Neural progenitor cell (in vitro differentiated cells): Measurements from ENCODE around the gene SEC14L3.

Source experiments
- CTCF ChIP-seq: fragments of 200-600 bp; sonication (generic); IDR thresholded peaks from 2 replicates; pipeline ENCODE4 v1.5.1; 2017; ENCODE audit warnings: antibody characterized with exemption, mild to moderate bottlenecking
- EZH2 ChIP-seq: fragments of 200-600 bp; sonication (generic); IDR thresholded peaks from 2 replicates; pipeline ENCODE4 v1.6.1; 2017; ENCODE audit warnings: antibody characterized with exemption, mild to moderate bottlenecking, moderate library complexity
- EZH2phosphoT487 ChIP-seq: fragments of 200-600 bp; sonication (generic); IDR thresholded peaks from 2 replicates; pipeline ENCODE4 v1.6.1; 2017; ENCODE audit warnings: antibody characterized with exemption

- TF ChIP-seq CTCF (no peak), EZH2phosphoT487 (no peak), EZH2 (no peak)
These were observed 48.1 kb upstream of the SEC14L3 start for GRCh38 chr22:30519842-30520425.
